SKM-1 treated with dmso at 0.1 percent for 144 hours (cell line): ENCODE data around the gene SAYSD1.

Source experiments
- DNase-seq: peaks from one replicate; lab custom pipeline; 2025; ENCODE audit not compliant: unreplicated experiment; lab: John Stamatoyannopoulos, UW

Gene SAYSD1

GRCh38 chr6:39058471-39059147 lies 56.4 kb downstream of the SAYSD1 start:
- no peak for DNase-seq

- DNase-seq, result no peak
These were observed 57.5 kb downstream of the SAYSD1 start for GRCh38 chr6:39057251-39058155.

GRCh38 chr6:39056681-39057080 lies 58.3 kb downstream of the SAYSD1 start:
- no peak for DNase-seq

GRCh38 chr6:39056191-39056590 lies 58.8 kb downstream of the SAYSD1 start:
- DNase-seq, result no peak

GRCh38 chr6:39055661-39056060 lies 59.3 kb downstream of the SAYSD1 start:
- DNase-seq, result no peak

- no peak for DNase-seq
These were observed 60.3 kb downstream of the SAYSD1 start for GRCh38 chr6:39054577-39055142.
